HG02840 (cell line): ENCODE data around the gene MYH8.

Experiments
- ATAC-seq: cut with Tn5 transposase; IDR thresholded peaks from one replicate; pipeline ENCODE4 v1.9.1; 2021; ENCODE audit warnings: mild to moderate bottlenecking, moderate library complexity, moderate number of reproducible peaks; ENCODE audit not compliant: unreplicated experiment, low FRiP score

The MYH8 gene

GRCh38 chr17:10421900-10422542 is at the start of gene MYH8:
Gene MYH8 (minus strand): TSS chr17:10421950. CDS start chr17:10420227, 1,723 bp downstream.
- no peak for ATAC-seq

DNA sequence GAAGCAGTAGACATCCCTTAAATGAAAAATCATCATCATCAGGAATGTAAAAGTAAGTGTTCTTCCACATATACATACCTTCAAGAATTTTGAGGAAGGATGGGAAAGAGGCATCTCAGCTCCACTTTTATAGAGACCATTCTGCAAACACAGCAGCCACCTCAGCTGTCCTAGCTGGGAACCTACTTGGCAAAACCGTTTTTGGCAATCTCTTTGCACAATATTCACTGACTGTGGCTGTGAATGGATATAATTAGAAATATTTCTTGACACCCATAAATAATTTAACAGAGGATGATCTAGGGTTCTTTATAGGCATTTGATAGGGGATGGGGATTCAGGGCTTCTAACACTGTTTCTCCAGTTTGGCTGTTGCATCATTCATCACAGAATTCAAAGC is 47.7 kb upstream of the MYH8 start, which contains the start of gene MYH4:
Gene MYH4 (minus strand): TSS at position 101 of the 400 bp plus-strand sequence. CDS start 2,814 bp downstream, outside the sequence.
- no peak for ATAC-seq

DNA sequence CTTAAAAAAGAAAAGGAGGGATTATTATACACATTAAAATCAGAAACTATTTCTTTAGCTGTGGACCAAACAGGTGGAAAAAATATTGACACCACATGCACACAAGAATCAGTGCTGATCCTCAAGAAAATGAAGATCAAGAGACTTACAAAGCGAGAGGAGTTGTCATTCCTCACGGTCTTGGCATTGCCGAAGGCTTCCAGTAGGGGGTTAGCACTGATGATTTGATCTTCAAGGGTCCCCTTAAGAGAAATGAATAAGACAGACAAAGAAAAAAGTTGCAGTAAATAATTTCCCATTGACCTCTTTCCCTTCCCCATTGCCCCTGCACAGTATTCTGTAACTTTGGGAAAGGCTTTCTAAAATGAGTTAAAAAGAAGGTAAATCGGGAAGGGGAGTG is 41.7 kb upstream of the MYH8 start:
- no peak for ATAC-seq

- ATAC-seq: no peak
These were observed 38.3 kb upstream of the MYH8 start for GRCh38 chr17:10460062-10460461.

DNA sequence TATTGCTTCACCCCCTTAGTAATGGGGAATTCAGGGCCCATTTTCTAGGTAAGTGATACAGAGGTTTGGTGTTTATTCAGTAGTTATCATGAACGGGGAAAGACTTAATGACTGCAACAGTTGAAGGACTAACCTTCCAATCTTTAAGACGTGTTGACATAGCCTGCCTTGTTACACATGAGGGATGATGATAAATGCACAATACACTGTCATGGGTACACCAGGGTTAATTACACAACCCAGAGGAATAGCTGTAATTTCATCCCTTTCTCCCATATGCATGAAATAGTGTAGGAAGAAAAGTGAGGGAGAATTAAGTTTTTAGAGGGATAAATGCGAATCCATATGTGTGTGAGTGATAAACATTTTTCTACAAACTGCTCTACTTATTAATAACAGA is 37.0 kb upstream of the MYH8 start:
- ATAC-seq: no peak

- no peak for ATAC-seq
These were observed 36.2 kb upstream of the MYH8 start for GRCh38 chr17:10457952-10458351.

DNA sequence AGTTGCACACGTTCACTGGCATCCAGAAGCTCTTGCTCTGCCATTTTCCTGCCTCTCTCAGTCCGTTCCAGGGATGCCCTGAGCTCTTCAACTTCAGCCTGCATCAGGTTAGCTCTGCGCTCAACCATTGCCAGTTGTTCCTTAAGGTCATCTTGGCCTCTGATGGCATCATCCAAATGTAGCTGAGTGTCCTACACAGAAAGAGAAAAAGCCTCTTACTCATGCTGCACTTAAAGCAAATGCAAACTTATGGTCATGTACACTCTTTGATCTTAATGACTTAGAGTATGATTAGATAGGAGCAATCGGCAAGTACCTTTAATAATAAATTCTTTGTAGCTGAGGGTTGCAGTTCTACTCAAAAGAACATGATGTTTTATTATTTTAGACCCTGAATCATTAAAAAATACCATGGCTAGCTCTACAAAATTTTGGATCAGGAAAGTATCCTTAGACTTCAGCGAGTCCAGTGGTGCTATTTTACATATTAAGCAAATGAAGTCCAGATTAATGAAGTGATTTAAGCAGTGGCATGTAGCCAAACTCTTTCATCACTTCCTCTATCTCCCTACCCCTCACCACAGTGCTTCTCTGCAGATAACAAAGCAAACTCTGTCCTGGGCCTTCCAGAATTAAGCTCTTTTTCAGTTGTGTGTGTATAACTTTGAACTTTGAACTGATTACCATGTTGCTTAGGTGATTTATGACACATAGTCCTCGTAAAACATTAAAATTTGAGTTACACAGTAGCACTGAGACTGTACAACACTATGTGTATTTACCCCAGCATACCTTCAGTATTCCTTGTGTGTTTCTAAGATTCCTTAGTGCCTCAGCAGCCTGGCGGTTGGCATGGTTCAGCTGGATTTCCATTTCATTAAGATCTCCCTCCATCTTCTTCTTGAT is 25.5 kb upstream of the MYH8 start:
- no peak for ATAC-seq

GRCh38 chr17:10439816-10440215 is 18.1 kb upstream of the MYH8 start:
- no peak for ATAC-seq

DNA sequence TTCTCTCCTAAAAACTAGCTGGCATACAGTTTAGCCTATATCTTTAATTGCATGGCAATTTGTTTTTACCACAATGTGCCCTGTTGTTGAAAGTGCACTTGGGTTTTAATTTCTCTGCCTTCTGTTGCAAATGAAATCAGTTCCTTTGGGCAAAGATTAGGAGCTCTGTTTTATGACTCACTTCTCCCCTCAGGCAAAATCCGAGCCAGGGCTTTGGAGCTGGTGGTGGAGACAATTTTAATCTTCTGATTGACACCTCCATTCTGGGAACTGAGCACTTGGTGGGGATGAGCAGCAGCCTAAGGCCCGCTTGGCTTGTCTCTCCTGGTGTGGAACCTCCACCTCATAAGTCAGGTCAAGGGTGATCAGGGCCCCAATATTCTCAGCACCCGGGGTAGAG is 13.3 kb upstream of the MYH8 start:
- ATAC-seq: no peak

DNA sequence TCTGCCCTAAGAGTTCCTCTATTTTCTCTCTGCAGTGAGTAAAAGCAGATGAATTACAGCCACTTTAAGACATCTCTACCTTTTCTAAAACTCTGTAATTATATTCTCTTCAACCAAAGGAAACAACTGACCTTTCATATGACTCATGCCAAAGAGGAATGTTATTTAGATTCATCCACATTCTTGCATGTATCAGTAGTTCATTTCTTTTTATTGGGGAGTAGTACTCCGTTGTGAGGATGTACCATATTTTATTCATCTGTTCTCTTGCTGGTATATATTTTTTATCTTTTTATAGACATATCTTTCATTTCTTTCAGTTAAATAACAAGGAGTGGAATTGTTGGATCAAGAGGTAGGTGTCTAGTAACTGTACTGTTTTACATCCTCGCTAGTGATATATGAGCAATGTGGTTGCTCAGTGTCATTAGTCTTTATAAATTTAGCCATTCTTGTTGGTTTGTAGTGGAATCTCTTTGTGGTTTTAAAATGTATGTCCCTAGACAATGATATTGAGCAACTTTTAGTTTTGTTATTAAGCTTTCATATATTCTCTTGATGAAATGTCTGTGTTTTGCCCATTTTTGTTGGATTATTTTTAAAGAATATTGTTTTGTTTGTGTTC is 7.8 kb upstream of the MYH8 start:
- ATAC-seq: no peak

DNA sequence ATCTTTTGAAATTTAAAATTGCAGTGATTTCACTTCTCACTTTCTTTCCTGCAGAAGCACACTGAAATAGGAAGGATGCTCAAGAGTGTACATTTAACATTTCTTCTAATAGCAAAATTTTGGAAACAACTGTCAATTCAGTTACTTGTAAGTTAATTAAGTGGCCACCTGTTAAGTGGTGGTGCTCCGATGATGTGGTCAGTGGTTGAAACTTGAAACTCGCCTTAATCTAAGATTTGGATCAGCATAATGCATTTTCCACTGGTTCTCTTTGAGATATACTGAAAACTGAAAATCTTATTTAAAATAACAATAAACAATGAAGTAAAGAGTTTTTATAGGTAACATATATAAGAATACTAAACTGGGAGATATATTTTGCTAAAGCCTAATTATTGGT is 7.0 kb upstream of the MYH8 start:
- ATAC-seq: no peak

- no peak for ATAC-seq
These were observed 539 bp downstream of the MYH8 start for GRCh38 chr17:10421211-10421610.

DNA sequence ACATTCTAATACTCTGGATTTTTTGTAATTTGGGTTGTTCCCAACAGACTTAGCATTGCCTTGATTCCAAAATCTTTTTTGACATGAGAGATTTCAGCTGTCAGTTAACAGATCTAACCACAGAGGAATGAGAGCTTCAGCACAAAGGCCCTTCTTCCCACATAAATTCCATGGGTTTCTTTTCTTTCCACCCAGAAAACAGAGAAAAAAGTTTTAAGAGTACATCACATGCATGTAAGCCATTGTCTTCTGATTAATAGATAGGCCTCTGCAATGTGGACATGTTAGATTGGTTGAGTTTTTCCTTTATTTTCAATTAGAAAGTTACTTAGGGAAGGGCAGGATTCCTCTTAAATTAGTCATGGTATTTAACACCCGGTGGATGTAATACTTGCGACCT is 939 bp downstream of the MYH8 start:
- no peak for ATAC-seq

DNA sequence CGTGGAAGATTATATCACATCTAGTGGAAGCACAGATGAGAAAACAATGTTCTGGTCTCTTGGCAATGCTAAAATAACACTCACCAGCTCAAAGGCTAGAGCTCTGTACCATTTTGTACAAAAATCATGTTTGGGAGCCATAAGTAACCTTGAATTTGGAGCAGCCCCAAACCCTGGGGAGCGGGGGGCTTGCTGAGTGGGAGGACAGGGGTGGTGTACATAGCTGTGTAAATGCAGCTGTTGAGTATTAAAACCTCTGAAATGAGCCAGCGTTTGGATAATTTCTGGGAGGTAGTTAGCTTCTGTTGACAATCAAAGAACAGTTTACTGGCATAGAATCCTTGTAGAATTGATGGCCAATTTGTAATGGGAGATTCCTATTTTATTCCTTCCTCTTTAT is 4.3 kb downstream of the MYH8 start:
- no peak for ATAC-seq

GRCh38 chr17:10415161-10415560 is 6.6 kb downstream of the MYH8 start:
- ATAC-seq: no peak

GRCh38 chr17:10403589-10403988 is 18.2 kb downstream of the MYH8 start:
- no peak for ATAC-seq

- ATAC-seq: no peak
These were observed 23.4 kb downstream of the MYH8 start for GRCh38 chr17:10398352-10398751.

DNA sequence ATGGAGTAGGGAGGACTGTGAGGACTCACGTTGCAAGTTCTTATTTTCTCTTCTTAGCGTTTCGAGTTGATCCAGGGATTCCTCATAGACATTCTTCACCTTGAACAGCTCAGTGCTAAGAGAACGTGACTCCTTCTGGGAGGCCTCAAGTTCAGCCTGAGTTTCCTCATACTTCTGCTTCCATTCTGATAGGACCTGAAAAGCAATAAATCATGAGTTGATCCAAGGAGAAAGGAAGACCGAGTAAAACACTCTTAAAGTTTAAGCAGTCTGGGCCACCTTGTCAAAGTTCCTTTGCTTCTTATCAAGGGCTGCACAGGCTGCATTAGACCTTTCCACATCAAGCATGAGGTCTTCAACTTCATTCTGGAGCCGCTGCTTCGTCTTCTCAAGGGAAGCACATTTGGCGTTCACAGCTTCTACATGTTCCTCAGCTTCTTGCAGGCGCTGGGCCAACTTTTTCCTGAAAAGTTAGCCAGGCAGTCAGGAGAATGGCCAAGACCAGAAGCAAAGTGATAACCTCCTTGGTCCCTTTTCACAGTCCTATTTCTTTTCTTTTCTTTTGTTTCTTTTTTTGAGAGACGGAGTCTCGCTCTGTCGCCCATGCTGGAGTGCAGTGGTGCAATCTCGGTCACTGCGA is 25.1 kb downstream of the MYH8 start:
- no peak for ATAC-seq

DNA sequence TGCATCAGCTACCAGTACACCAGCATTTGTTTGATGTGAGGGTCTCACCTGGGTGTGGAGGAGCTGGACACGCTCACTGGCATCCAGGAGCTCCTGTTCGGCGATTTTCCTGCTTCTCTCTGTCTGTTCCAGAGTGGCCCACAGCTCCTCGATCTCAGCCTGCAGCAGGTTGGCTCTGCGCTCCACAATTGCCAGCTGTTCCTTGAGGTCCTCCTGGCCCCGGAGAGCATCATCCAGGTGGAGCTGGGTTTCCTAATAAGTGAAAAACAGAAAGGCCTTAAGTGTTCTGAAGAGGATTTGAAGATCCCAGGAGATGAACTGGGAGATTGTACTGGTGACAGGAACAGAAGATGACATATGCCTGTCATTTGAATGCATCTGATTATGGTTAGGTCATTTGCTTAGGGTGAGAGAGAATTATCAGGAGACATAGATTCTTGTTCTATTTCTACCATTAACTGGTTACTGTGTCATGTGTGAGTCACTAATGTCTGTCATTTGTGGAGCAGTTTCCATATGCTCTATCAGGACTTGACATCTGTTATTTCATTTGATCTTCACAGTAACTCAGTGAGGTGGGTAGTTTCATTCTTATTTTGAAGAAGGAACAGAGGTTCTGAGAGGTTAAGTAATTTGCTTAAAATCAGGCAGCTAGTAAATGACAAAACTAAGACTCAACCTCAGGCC is 27.4 kb downstream of the MYH8 start:
- ATAC-seq: no peak

DNA sequence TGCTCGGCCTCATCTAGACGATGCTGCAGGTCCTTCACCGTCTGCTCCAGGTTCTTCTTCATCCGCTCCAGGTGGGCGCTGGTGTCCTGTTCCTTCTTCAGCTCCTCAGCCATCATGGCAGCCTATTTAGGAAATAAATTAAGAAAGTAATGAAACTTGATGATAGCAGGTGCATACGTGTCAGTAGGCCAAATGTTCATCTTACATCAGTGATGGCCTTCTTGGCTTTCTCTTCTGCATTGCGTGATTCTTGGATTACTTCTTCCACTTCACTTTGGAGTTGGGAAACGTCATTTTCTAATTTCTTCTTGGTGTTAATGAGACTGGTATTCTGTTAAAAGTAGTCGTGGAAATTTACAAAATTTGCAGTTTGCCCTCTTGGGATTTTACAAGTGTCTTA is 28.9 kb downstream of the MYH8 start:
- no peak for ATAC-seq
